ENCODE data around the gene SLIT3.

- TF ChIP-seq CTCF (IDR thresholded peaks at IDR 0.05) = no peak
- no peak for TF ChIP-seq POLR2A (IDR thresholded peaks at IDR 0.05)
Observed at GRCh38 chr5:169051351-169051750, 249.6 kb downstream of the SLIT3 start.
